D721Med (cell line): ENCODE measurements around the gene SHC3.

Experiments
- DNase-seq: peaks from one replicate; pipeline ENCODE4 v3.0.0; 2011; ENCODE audit warnings: low spot score; ENCODE audit not compliant: insufficient read length
- FAIRE-seq: peaks from 2 replicates; lab custom pipeline; 2011; peaks lifted over from hg19 to GRCh38; lab: Jason Lieb, UNC
- CTCF ChIP-seq: IDR thresholded peaks from 2 replicates; pipeline ENCODE4 v1.5.1; 2012; ENCODE audit warnings: mild to moderate bottlenecking, control low read depth; ENCODE audit not compliant: insufficient read depth; ENCODE audit errors: missing control alignments

SHC3 gene

DNA sequence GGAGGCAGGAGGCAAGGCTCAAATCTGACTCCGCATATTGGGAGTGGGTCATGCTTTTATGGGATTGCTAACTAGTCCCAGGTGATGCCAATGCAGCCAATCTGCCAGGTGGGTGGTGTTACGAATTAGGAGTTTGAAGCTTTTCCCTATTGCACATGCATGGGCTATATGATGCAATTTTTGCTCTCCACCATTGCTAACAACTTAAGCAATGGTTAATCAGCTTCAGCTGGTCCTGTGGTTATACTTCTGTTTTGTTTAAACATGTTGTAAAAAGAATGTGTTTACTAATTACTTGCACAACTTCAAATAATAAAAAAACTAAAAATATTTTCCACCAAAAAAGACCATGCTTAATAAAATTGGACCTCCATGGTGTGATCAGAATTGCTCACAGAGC is 55.7 kb downstream of the SHC3 start:
- FAIRE-seq = no peak
- no peak for TF ChIP-seq CTCF
- DNase-seq = no peak

GRCh38 chr9:89120704-89121103 is 57.9 kb downstream of the SHC3 start:
- no peak for FAIRE-seq
- no peak for DNase-seq
- no peak for TF ChIP-seq CTCF

DNA sequence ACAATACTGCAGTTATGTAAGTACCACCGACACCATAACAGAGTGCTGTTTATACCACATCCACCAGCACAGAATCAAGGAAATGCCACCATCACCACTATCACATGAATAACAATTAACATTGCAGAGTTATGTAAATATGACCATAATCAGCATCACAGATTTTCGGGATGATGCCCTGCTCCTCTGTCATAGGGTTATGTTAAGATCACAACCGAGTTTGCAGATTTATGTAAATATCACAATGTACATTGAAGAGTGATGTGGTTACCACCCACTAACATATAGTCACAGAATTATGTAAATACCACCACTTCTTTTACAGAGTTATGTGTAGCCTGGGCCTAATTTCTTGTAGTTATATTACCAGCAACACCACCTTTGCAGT is 61.8 kb downstream of the SHC3 start:
- no peak for TF ChIP-seq CTCF
- no peak for DNase-seq
- no peak for FAIRE-seq

- no peak for DNase-seq
These were observed 62.4 kb downstream of the SHC3 start for GRCh38 chr9:89116064-89116804.

GRCh38 chr9:89115426-89115825 is 63.2 kb downstream of the SHC3 start:
- DNase-seq = no peak
- no peak for TF ChIP-seq CTCF
- no peak for FAIRE-seq

More at GRCh38 chr9:89116064-89116804, 62.4 kb downstream of the SHC3 start:
- no peak for TF ChIP-seq CTCF
- FAIRE-seq = no peak

DNA sequence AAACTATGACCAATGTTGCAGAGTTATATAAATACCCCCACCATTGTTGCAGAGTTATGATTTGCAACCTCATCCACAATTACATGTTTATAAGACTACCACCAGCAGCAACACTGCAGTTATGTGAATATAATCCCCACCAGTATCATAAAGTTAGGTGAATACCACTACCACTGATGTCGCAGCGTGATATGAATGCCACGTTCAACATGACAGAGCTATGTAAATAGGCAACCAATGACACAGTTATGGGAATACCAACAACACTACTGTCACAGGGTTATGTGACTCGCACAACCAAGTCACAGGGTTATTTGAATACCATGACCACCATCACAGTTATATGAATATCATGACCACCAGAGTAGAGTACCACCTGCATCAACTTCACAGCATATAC is 63.9 kb downstream of the SHC3 start:
- no peak for TF ChIP-seq CTCF
- no peak for FAIRE-seq
- DNase-seq = no peak

GRCh38 chr9:89113851-89114250 is 64.8 kb downstream of the SHC3 start:
- no peak for DNase-seq
- TF ChIP-seq CTCF = no peak
- FAIRE-seq = no peak
